Activated T-helper 1 cell treated with anti-CD3 and anti-CD28 coated beads, Interleukin-2, amount 50 U/mL, for 16 hours (primary cell): ENCODE data around the gene CCDC40.

Experiments used
- DNase-seq, 2 donors: peaks; one replicate each; pipeline ENCODE4 v3.0.0-alpha.2; 2020; ENCODE audit warnings: low read depth in 1 of 2, low spot score in 1 of 2

CCDC40 gene

GRCh38 chr17:80099291-80100034 is 63.0 kb downstream of the CCDC40 start:
- DNase-seq = no peak

DNA sequence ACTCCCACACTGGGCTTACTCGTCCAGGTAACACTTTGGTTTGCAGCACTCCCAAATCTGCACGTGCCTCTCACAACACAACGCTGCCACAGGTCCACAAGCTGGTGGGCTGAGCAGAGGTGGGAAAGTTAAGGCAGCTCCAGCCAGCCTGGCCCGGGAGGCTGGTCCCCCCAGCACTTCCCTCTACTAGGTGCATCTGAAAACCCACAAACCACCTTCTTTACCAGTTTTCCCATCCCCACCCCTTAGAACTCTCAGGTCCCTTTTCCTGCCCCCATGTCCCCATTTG is 63.5 kb downstream of the CCDC40 start:
- no peak for DNase-seq

- peak; percentile 70 to 84 for DNase-seq
Observed at GRCh38 chr17:80101011-80101945, 64.8 kb downstream of the CCDC40 start, which contains the start of gene GAA. Gene GAA, plus strand, starts transcription at chr17:80101581. Its CDS starts 3,006 bp downstream, at chr17:80104587.

- no peak for DNase-seq
Observed at GRCh38 chr17:80101946-80102663, 65.7 kb downstream of the CCDC40 start.

DNA sequence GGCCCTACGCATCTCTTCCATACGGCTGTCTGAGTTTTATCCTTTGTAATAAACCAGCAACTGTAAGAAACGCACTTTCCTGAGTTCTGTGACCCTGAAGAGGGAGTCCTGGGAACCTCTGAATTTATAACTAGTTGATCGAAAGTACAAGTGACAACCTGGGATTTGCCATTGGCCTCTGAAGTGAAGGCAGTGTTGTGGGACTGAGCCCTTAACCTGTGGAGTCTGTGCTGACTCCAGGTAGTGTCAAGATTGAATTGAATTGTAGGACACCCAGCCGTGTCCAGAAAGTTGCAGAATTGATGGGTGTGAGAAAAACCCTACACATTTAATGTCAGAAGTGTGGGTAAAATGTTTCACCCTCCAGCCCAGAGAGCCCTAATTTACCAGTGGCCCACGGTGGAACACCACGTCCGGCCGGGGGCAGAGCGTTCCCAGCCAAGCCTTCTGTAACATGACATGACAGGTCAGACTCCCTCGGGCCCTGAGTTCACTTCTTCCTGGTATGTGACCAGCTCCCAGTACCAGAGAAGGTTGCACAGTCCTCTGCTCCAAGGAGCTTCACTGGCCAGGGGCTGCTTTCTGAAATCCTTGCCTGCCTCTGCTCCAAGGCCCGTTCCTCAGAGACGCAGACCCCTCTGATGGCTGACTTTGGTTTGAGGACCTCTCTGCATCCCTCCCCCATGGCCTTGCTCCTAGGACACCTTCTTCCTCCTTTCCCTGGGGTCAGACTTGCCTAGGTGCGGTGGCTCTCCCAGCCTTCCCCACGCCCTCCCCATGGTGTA is 66.4 kb downstream of the CCDC40 start:
- no peak for DNase-seq

GRCh38 chr17:80103449-80104085 is 67.1 kb downstream of the CCDC40 start:
- DNase-seq = no peak

DNA sequence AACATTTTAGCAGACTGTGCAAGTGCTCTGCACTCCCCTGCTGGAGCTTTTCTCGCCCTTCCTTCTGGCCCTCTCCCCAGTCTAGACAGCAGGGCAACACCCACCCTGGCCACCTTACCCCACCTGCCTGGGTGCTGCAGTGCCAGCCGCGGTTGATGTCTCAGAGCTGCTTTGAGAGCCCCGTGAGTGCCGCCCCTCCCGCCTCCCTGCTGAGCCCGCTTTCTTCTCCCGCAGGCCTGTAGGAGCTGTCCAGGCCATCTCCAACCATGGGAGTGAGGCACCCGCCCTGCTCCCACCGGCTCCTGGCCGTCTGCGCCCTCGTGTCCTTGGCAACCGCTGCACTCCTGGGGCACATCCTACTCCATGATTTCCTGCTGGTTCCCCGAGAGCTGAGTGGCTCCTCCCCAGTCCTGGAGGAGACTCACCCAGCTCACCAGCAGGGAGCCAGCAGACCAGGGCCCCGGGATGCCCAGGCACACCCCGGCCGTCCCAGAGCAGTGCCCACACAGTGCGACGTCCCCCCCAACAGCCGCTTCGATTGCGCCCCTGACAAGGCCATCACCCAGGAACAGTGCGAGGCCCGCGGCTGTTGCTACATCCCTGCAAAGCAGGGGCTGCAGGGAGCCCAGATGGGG is 68.0 kb downstream of the CCDC40 start:
- DNase-seq = no peak

DNA sequence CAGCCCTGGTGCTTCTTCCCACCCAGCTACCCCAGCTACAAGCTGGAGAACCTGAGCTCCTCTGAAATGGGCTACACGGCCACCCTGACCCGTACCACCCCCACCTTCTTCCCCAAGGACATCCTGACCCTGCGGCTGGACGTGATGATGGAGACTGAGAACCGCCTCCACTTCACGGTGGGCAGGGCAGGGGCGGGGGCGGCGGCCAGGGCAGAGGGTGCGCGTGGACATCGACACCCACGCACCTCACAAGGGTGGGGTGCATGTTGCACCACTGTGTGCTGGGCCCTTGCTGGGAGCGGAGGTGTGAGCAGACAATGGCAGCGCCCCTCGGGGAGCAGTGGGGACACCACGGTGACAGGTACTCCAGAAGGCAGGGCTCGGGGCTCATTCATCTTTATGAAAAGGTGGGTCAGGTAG is 68.5 kb downstream of the CCDC40 start:
- DNase-seq = no peak

DNA sequence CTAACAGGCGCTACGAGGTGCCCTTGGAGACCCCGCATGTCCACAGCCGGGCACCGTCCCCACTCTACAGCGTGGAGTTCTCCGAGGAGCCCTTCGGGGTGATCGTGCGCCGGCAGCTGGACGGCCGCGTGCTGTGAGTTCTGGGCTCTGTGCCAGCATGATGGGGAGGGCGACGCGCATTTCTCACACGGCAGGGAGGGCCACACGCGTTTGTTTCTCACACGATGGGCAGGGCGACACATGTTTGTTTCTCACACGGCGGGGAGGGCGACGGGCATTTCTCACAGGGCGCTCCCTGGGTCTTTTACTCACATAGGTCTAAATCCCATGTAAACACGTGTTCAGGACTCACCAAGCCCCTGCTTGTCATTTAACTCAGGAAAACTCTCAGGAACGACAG is 69.3 kb downstream of the CCDC40 start:
- DNase-seq = no peak

DNA sequence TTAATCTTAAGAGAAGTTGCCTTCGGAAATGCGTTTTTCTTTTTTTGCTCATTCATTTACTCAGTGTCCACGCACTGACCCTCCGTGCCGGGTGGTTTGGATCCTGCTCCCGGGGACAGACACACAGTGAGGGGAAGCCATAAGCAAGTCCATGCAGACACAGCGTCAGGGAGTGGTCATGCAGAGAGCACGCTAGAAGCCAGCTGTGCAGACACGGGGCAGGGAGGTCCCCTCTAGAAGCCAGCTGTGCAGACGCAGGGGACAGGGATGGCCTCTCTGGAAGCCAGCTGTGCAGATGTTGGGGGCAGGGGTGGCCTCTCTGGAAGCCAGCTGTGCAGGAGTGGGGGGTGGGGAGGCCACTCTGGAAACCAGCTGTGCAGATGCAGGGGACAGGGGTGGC is 69.7 kb downstream of the CCDC40 start:
- no peak for DNase-seq

DNA sequence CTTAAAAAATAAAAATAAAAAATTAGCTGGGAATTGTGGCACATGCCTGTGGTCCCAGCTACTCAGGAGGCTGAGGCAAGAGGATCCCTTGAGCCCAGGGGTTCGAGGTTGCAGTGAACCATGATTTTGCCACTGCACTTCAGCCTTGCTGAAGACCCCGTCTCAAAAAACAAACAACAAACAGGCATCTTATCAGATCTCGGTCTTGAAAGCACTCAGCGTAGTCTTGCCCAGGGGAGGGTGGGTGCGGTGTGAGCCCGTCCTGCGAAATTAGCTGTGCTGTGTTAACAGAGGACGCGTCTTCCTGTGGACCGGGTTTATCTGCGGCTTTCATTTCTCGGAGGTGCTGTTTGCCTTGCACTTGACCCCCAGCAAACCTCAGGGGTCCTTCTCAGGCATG is 70.3 kb downstream of the CCDC40 start:
- DNase-seq = no peak

DNA sequence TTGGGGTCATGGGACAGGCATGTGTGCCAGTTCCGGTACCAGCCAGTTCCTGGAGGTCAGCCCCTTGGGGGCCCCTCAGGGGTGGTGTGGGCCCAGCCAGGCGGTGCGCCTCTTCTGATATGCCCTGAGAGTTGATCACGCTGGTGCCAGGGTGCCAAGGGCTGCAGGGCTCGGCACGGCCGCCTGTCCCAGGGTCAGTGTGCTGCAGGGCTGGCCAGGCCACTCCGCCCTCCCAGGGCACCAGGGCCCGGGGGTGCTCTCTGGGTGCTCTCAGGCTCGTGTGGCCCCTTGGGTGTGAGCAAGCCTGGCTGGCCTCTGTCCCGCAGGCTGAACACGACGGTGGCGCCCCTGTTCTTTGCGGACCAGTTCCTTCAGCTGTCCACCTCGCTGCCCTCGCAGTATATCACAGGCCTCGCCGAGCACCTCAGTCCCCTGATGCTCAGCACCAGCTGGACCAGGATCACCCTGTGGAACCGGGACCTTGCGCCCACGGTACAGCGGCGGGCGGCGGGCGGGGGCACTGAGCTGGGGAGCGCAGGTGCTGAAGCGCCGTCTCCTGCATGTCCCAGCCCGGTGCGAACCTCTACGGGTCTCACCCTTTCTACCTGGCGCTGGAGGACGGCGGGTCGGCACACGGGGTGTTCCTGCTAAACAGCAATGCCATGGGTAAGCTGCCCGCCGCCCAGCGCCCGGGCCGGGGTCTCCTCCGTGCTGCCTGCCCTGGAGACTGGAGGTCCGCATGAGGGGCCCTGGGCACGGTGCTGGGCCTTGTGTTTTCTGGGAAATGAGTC is 71.0 kb downstream of the CCDC40 start:
- no peak for DNase-seq

- no peak for DNase-seq
Observed at GRCh38 chr17:80108036-80108971, 71.9 kb downstream of the CCDC40 start.

- no peak for DNase-seq
Observed at GRCh38 chr17:80109066-80109660, 72.7 kb downstream of the CCDC40 start.

DNA sequence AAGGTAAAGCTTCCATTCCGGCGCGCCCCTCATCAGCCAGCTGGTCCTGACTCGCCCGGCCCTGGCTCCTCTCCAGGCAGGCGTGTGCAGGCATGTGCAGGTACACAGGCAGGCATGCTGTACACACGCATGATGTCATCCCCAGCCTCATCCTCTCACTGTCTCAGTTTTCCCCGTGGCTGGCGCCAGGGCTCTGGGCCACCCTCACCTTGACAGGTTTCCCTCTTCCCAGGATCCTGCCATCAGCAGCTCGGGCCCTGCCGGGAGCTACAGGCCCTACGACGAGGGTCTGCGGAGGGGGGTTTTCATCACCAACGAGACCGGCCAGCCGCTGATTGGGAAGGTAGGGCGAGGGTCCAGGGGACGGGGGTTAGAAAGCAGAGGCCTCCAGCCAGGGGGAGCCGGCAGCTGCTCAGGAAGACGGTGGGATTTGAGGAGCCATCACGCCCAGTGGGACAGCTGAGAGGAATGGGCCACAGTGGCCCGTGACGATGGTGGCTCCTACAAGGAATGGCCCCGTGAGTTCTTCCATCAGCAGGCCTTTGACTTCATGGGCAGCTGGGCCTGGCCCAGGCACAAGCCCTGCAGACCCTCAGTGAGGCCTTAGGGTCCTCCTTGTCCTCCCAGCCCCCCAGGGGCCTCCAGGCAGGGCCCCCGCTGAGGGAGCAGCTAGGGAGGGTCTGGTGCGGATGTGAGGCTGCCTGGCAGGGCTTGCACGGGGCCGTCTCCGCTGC is 73.4 kb downstream of the CCDC40 start:
- no peak for DNase-seq

DNA sequence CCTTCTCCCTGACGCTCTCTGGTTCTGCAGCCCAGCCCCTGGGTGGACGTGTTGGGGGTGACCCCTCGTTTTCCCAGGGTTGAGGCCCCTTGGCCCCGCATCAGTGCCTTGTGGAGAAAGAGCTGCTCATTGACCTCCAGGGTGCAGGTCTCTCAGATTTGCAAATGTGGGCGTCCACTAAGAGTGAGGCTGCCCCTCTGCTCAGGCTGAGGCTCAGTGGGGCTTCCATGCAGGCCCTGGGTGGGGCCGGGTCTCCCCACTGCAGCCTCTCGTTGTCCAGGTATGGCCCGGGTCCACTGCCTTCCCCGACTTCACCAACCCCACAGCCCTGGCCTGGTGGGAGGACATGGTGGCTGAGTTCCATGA is 74.0 kb downstream of the CCDC40 start:
- no peak for DNase-seq
